Kasumi-1 (cell line): Measurements from ENCODE around the gene GNLY.
"Not testable (repeated sequence)": the region's sequence is repeated elsewhere in the genome, so short reads cannot be mapped to it uniquely, and the experiment has no call there.

ENCODE experiments used
- DNase-seq, 2 experiments: peaks; one replicate each; lab custom pipeline; 2025; lab: John Stamatoyannopoulos, UW

Gene GNLY

DNA sequence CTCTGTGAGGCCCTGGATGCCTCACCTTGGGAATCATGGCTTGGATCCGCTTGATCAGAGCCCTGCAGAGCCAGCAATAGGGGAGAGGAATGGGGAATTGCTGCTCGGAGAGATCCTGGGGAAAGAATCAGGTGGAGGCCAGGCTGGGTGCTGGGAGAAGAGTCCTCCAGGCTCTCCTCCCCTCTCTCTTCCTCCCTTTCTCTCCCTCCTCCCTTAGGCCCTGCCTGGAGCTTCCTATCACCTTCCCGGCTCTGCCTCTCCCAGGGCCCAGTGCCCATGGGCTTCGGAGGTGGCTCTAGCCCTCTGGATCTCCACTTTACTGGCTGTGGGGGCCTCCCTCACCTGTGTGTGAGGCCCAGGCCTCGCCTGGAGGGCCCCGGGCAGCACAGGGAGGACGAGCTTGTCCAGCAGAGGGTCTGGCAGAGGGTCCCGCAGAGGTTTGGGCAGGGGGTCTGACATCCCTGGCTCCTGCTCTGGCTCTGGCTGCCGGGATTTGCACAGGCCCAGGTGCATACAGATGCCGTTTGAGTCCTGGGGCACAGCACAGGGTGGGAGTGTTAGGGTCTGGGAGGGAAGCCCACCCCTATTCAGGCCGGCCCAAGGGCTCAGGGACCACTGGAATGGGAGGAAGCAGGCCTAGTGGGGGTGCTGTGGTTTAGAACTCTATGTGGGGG lies 28.8 kb upstream of the GNLY start:
- DNase-seq, result no peak

- no peak for DNase-seq
Observed at GRCh38 chr2:85666016-85666415, 28.1 kb upstream of the GNLY start.

DNA sequence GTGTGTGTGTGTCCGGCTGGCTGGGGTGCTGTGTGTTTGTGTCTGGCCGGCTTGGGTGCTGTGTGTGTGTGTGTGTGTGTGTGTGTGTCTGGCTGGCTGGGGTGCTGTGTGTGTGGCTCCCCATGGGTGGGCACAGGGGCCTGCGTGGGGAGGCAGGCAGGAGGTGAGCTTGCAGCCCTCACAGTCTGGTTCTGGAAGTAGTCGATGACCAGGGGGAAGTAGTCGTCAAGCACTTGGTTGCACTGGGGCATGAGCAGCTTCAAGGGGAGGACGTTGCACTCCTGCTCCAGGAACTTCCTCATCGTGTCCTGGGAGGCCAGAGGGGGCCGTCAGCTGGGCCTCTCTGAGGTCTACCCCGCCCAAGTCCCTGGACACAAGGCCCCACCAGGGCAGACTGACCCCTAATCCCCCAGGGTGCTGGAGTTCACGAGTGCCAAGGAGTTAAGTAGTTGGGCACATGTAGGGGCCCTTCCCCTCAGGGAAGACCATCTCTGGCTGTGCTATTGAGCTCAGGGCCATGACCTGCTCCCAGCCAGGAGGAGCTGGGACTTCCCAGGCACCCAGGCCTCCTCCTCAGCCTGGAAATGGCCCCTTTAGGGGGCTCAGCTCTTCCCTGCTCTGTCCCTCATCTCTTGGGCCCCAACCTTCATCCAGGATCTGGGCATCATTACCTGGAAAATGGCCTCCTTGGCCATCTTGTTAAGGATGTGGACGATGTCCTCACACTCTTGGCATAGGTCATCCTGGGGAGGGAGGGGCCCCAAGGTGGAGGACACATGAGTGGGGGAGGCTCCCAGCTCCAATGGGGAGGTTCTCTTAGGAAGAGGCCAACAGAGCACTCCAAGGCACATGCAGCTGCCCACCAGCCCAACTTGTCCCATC lies 27.5 kb upstream of the GNLY start:
- DNase-seq, result no peak

DNA sequence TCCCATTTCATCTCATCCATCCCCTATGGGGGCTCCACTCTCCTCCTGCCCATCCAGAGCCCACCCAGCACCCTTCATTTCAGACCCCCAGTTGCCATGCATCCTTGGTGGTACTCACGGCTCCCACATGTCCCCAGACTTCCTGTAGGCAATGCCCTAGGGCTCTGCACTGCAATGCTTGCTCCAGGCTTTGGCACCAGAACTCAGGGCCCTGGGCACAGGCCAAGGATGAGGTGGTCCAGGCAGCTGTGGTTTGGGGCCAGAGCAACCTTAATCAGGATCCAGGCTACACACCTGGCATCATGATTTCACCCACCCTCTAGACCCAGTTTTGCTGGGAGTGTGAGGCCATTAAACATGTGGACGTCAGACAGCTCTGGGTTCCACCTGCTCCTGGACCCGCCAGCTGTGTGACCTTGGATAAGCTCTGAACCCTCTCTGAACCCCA lies 26.6 kb upstream of the GNLY start:
- no peak for DNase-seq

- DNase-seq, result no peak
Observed at GRCh38 chr2:85668009-85668856, 25.9 kb upstream of the GNLY start, which contains the start of gene SFTPB. TSS of gene SFTPB (minus strand) at chr2:85668199. CDS start at chr2:85668183, 16 bp downstream.

- no peak for DNase-seq
Observed at GRCh38 chr2:85668857-85669142, 25.4 kb upstream of the GNLY start.

GRCh38 chr2:85669549-85669948 lies 24.6 kb upstream of the GNLY start:
- DNase-seq, result no peak

- DNase-seq, result not testable (repeated sequence)
Observed at GRCh38 chr2:85670416-85670815, 23.7 kb upstream of the GNLY start.

- no peak for DNase-seq
Observed at GRCh38 chr2:85672456-85672855, 21.7 kb upstream of the GNLY start.

DNA sequence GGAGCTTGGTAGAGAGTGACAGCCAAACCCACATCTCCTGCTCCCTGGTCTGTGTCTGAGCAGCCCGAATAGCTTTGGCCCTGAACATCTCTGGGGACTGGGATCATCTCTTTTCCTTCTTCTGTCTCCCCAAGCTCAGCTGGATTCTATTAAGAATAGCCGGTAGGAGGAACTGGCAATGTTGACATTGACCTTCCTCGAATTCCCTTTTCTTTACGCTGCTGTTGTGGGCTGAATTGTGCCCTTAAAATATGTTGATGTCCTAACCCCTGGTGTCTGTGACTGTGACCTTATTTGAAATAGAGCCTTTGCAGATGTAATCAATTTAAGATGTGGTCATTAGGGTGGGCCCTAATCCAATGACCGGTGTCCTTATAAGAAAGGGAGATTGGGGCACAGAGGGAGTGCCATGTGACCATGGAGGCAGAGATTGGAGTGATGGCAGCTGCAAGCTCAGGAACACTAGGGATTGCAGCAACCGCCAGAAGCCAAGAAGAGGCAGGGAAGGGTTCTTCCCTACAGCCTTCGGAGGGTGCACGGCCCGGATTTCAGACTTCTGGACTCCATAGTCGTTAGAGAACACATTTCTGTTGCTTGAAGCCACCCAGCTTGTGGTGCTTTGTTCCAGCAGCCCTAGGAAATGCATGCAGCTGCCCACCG lies 20.3 kb upstream of the GNLY start:
- no peak for DNase-seq

GRCh38 chr2:85674417-85674816 lies 19.7 kb upstream of the GNLY start:
- DNase-seq, result no peak

- DNase-seq, result no peak
Observed at GRCh38 chr2:85675427-85675826, 18.7 kb upstream of the GNLY start.

DNA sequence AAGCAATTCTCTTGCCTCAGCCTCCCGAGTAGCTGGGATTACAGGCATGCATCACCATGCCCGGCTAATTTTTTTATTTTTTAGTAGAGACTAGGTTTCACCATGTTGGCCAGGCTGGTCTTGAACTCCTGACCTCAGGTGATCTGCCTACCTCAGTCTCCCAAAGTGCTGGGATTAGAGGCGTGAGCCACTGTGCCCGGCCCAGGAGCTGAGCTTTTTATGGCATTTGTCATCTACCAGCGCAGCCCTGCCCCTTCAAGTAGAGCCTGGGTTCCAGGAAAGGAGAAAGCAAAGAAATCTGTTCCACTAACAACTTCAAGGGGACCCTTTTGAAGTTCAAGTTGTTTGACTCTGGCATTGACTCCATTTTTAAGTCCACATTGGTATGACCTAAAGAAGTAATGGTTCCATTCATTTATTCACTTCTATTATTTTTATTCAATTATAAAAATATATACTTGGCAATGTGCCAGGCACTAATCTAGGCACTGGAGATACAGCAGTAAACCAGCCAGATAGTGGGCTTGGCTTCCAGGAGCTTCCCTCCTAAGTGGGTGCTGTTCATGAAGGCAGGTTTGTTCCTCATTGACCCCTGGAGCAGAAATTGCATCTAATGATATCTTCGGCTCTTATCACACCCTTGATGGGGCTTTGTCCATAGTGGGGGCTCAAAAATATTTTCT lies 18.2 kb upstream of the GNLY start:
- no peak for DNase-seq

- DNase-seq, result no peak
Observed at GRCh38 chr2:85678377-85678776, 15.8 kb upstream of the GNLY start.

- peak; percentile 8 to 25 for DNase-seq
Observed at GRCh38 chr2:85678794-85679672, 15.1 kb upstream of the GNLY start.

GRCh38 chr2:85680707-85681371 lies 13.3 kb upstream of the GNLY start:
- DNase-seq, result no peak

DNA sequence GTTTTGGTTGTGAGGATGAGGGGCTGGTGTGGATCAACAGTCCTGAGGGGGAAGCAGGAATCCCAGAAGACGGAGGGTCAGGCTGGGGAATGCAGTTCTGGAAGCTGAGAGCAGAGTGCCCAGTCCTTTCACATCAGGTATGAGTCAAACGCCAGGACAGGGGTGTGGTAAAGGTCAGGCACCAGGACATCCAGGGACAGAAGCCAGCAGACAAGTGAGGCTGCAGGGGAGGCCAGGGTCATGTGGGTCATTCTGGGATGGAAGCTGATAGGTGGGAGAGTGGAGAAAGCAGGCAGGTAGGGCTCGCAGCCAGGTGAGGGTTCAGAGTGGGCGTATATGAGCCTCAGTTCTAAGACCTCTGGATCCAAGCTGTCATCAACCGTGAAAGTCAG lies 12.8 kb upstream of the GNLY start:
- DNase-seq, result no peak

- DNase-seq, result no peak
Observed at GRCh38 chr2:85681776-85682175, 12.4 kb upstream of the GNLY start.

DNA sequence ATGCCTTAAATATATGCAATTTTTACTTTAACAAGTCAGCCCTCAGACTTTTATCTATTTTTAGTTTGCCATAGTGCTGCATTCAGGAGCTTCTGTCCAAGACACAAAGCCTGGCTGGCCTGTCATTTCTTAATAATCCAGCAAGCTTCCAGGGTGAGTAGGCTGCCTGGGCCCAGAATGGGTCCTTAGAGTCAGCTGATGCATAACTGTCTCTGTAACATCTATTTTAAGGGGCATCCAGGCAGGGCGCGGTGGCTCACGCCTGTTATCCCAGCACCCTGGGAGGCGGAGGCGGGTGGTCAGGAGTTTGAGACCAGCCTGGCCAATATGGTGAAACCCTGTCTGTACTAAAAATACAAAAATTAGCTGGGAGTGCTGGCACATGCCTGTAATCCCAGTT lies 11.8 kb upstream of the GNLY start:
- DNase-seq, result no peak

DNA sequence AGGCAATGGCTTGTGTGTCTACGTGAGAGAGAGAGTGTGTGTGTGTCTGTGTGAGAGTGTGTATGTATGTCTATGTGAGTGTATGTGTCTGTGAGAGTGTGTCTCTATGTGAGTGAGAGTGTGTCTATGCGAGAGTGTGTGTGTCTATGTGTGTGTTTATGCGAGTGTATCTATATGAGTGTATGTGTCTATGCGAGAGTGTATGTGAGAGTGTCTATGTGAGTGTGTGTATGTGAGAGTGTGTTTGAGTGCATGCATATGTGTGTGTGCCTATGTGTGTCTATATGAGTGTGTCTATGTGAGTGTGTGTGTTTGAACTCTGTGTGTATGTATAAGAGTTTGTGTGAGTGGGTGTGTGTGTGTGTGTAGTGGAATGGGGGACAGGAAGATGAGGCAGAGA lies 9.8 kb upstream of the GNLY start:
- no peak for DNase-seq
